H1 (cell line): ENCODE data around the gene STX8. TPM values are rescaled to one million over a fixed set of nuclear protein-coding genes. Genes with fewer than 3 reads are reported as not detected.

Source experiments
- CTCF ChIA-PET: fragments of 300-600 bp; sonication (Branson Sonifier 250); formaldehyde crosslinking; loops from one replicate; lab custom pipeline; 2021; ENCODE audit not compliant: partially characterized antibody; lab: Charles Lee
- POLR2A ChIA-PET: fragments of 300-600 bp; sonication (Branson Sonifier 250); formaldehyde crosslinking; loops from one replicate; lab custom pipeline; 2021; ENCODE audit warnings: inconsistent platforms; ENCODE audit not compliant: partially characterized antibody; lab: Charles Lee
- DNase-seq, 2 experiments: peaks; one replicate each; pipeline versions ENCODE4 v3.0.0 to v3.0.0-alpha.2; 2010 to 2022; ENCODE audit warnings: low spot score in 2 of 2, low read depth in 1 of 2, mixed read lengths in 1 of 2
- FAIRE-seq: peaks from 2 replicates; lab custom pipeline; 2011; peaks lifted over from hg19 to GRCh38; lab: Jason Lieb, UNC
- H2AFZ ChIP-seq: 2 replicates; pipeline ENCODE4 v1.8.1; 2012; ENCODE audit warnings: low read length, inconsistent platforms
- H2AK5ac ChIP-seq: 2 replicates; pipeline ENCODE4 v1.6.1; 2013; ENCODE audit warnings: low read depth, low read length
- H2BK120ac ChIP-seq: replicated peaks from 2 replicates; pipeline ENCODE3; 2013; ENCODE audit warnings: low read depth, low read length, inconsistent platforms
- H2BK12ac ChIP-seq: 2 replicates; pipeline ENCODE4 v1.6.1; 2013; ENCODE audit warnings: low read depth, low read length
- H2BK15ac ChIP-seq: 2 replicates; pipeline ENCODE4 v1.6.1; 2013; ENCODE audit warnings: low read length
- H2BK20ac ChIP-seq: 2 replicates; pipeline ENCODE4 v1.6.1; 2013; ENCODE audit warnings: low read length
- H2BK5ac ChIP-seq: 2 replicates; pipeline ENCODE4 v1.6.1; 2013; ENCODE audit warnings: low read depth, low read length
- H3K14ac ChIP-seq: 2 replicates; pipeline ENCODE4 v1.6.1; 2013; ENCODE audit warnings: inconsistent platforms; ENCODE audit not compliant: insufficient read length
- H3K18ac ChIP-seq: 2 replicates; pipeline ENCODE4 v1.6.1; 2013; ENCODE audit warnings: low read length; ENCODE audit errors: extremely low read depth
- H3K23ac ChIP-seq: 2 replicates; pipeline ENCODE4 v1.6.1; 2013; ENCODE audit warnings: inconsistent platforms; ENCODE audit not compliant: insufficient read length
- H3K23me2 ChIP-seq: 2 replicates; pipeline ENCODE4 v1.6.1; 2013; ENCODE audit warnings: low read depth, low read length
- H3K27ac ChIP-seq: 2 replicates; pipeline ENCODE4 v1.6.1; 2011; ENCODE audit warnings: low read depth, low read length, inconsistent platforms
- H3K27me3 ChIP-seq, 4 experiments: replicated peaks in 1 of 4; 1 replicate in 1 of 4; 2 replicates in 3 of 4; pipeline versions ENCODE4 v1.6.1 to v1.8.1; 2011 to 2013; ENCODE audit warnings: low read length in 3 of 4, mild to moderate bottlenecking in 3 of 4, inconsistent platforms in 2 of 4, mixed read lengths in 2 of 4, moderate library complexity in 1 of 4; ENCODE audit not compliant: control insufficient read depth in 3 of 4, insufficient read depth in 3 of 4; ENCODE audit errors: extremely low read depth in 1 of 4
- H3K36me3 ChIP-seq, 4 experiments: 2 replicates each; pipeline versions ENCODE4 v1.6.1 to v1.8.1; 2011 to 2013; ENCODE audit warnings: mild to moderate bottlenecking in 4 of 4, low read length in 3 of 4, moderate library complexity in 2 of 4, control low read depth in 1 of 4, inconsistent platforms in 1 of 4; ENCODE audit not compliant: insufficient read depth in 4 of 4, control insufficient read depth in 2 of 4
- H3K4ac ChIP-seq: replicated peaks from 2 replicates; pipeline ENCODE3; 2013; ENCODE audit warnings: low read length, low read depth, mixed read lengths, inconsistent platforms; ENCODE audit not compliant: insufficient read length
- H3K4me1 ChIP-seq, 4 experiments: replicated peaks in 1 of 4; 1 replicate in 1 of 4; 2 replicates in 3 of 4; pipeline versions ENCODE4 v1.6.1 to v1.8.1; 2011 to 2013; ENCODE audit warnings: low read length in 3 of 4, inconsistent platforms in 2 of 4, mixed read lengths in 1 of 4; ENCODE audit not compliant: insufficient read depth in 4 of 4, control insufficient read depth in 3 of 4
- H3K4me2 ChIP-seq, 2 experiments: 2 replicates each; pipeline versions ENCODE4 v1.6.1 to v1.8.1; 2011 to 2013; ENCODE audit warnings: low read depth in 2 of 2, low read length in 2 of 2, control low read depth in 1 of 2, inconsistent platforms in 1 of 2, mild to moderate bottlenecking in 1 of 2; ENCODE audit not compliant: insufficient read depth in 1 of 2
- H3K4me3 ChIP-seq, 4 experiments: fragments of 200-600, 300-600 bp in 1 of 4; sonication (generic), shearing (Covaris generic), sonication (Bioruptor Twin) in 1 of 4; 2 replicates each; pipeline versions ENCODE4 v1.5.1 to v1.8.1; 2011 to 2016; ENCODE audit warnings: low read length in 4 of 4, low read depth in 3 of 4, control low read depth in 2 of 4, inconsistent platforms in 2 of 4, mild to moderate bottlenecking in 2 of 4, mixed read lengths in 1 of 4, moderate library complexity in 1 of 4; ENCODE audit not compliant: insufficient read depth in 2 of 4; ENCODE audit errors: extremely low read depth in 1 of 4
- H3K56ac ChIP-seq: replicated peaks from 2 replicates; pipeline ENCODE3; 2013; ENCODE audit warnings: low read depth, mild to moderate bottlenecking, mixed read lengths, low read length, inconsistent platforms; ENCODE audit not compliant: insufficient read length
- H3K79me1 ChIP-seq: 2 replicates; pipeline ENCODE4 v1.6.1; 2013; ENCODE audit warnings: low read depth, low read length, control low read depth
- H3K79me2 ChIP-seq, 2 experiments: 2 replicates each; pipeline versions ENCODE4 v1.6.1 to v1.8.1; 2012 to 2013; ENCODE audit warnings: low read length in 2 of 2, mild to moderate bottlenecking in 2 of 2, inconsistent platforms in 1 of 2; ENCODE audit not compliant: insufficient read depth in 2 of 2, control insufficient read depth in 1 of 2
- H3K9ac ChIP-seq, 4 experiments: replicated peaks in 1 of 4; 1 replicate in 1 of 4; 2 replicates in 3 of 4; pipeline versions ENCODE4 v1.6.1 to v1.8.1; 2011 to 2013; ENCODE audit warnings: low read depth in 3 of 4, low read length in 3 of 4, control low read depth in 2 of 4, mild to moderate bottlenecking in 2 of 4, moderate library complexity in 2 of 4, inconsistent platforms in 1 of 4; ENCODE audit errors: extremely low read depth in 1 of 4
- H3K9me3 ChIP-seq, 2 experiments: 2 replicates each; pipeline versions ENCODE4 v1.6.1 to v1.8.1; 2012 to 2013; ENCODE audit warnings: mild to moderate bottlenecking in 2 of 2, moderate library complexity in 2 of 2, control low read depth in 1 of 2, inconsistent platforms in 1 of 2, low read depth in 1 of 2, low read length in 1 of 2, mixed read lengths in 1 of 2; ENCODE audit not compliant: insufficient read depth in 2 of 2
- H4K20me1 ChIP-seq, 2 experiments: replicated peaks in 1 of 2; 2 replicates each; pipeline versions ENCODE3 to v1.8.1; 2011 to 2013; ENCODE audit warnings: inconsistent platforms in 2 of 2, low read length in 2 of 2, mild to moderate bottlenecking in 1 of 2; ENCODE audit not compliant: insufficient read depth in 2 of 2, control insufficient read depth in 1 of 2
- H4K5ac ChIP-seq: 2 replicates; pipeline ENCODE4 v1.6.1; 2013; ENCODE audit warnings: low read length, low read depth, mixed read lengths, inconsistent platforms; ENCODE audit not compliant: insufficient read length
- H4K8ac ChIP-seq: 2 replicates; pipeline ENCODE4 v1.8.0; 2013; ENCODE audit warnings: mild to moderate bottlenecking, moderate library complexity, low read length, inconsistent platforms; ENCODE audit not compliant: insufficient read depth; ENCODE audit errors: extremely low read depth
- H4K91ac ChIP-seq: replicated peaks from 2 replicates; pipeline ENCODE3; 2013; ENCODE audit warnings: low read length, mixed read lengths, inconsistent platforms; ENCODE audit not compliant: insufficient read length
- BRCA1 ChIP-seq: IDR thresholded peaks from 2 replicates; pipeline ENCODE4 v1.6.1; 2012; ENCODE audit warnings: low read depth, low read length, improper control_type of control experiment
- CTBP2 ChIP-seq: IDR thresholded peaks from 2 replicates; pipeline ENCODE4 v1.7.0; 2011; ENCODE audit warnings: borderline replicate concordance, mild to moderate bottlenecking, moderate library complexity, mixed read lengths, low read length; ENCODE audit not compliant: insufficient read depth, insufficient read length
- POLR2A ChIP-seq, 2 experiments: IDR thresholded peaks; 1 replicate in 1 of 2; 2 replicates in 1 of 2; pipeline ENCODE4 v1.6.1; 2011; ENCODE audit warnings: low read depth in 2 of 2, low read length in 2 of 2, mild to moderate bottlenecking in 2 of 2; ENCODE audit errors: control extremely low read depth in 1 of 2
- TCF12 ChIP-seq: IDR thresholded peaks from 2 replicates; pipeline ENCODE4 v1.6.1; 2011; ENCODE audit warnings: low read depth, mild to moderate bottlenecking, low read length
- TEAD4 ChIP-seq: IDR thresholded peaks from 2 replicates; pipeline ENCODE4 v1.6.1; 2012; ENCODE audit warnings: low read depth, low read length, inconsistent platforms, mixed read lengths
- YY1 ChIP-seq: IDR thresholded peaks from 2 replicates; pipeline ENCODE4 v1.6.1; 2011; ENCODE audit warnings: low read depth, mild to moderate bottlenecking, low read length
- WGBS, 2 experiments: shearing (Covaris generic) in 1 of 2; methylation state at CpG; one replicate each; pipeline versions ENCODE4 v1.1.6 to v1.1.7; 2013 to 2015; ENCODE audit warnings: low lambda C conversion rate in 2 of 2, mixed read lengths in 2 of 2, inconsistent platforms in 1 of 2, low coverage in 1 of 2, missing lambda C conversion rate in 1 of 2; ENCODE audit not compliant: insufficient replicate concordance in 2 of 2, insufficient coverage in 1 of 2, insufficient read length in 1 of 2; ENCODE audit errors: extremely low coverage in 1 of 2, missing lambda C conversion rate in 1 of 2; 5-methylcytosine and 5-hydroxymethylcytosine counted together
- polyA plus RNA-seq, 7 experiments: library from polyadenylated mRNA; depleted of rRNA in 3 of 7; stranded (reverse) in 5 of 7; unstranded in 2 of 7; fragments of >200 nt in 5 of 7; fragments of 200-250 nt in 2 of 7; gene quantifications; 1 replicate in 5 of 7; 2 replicates in 1 of 7; 4 replicates in 1 of 7; pipeline versions ENCODE4 v1.2.1 to v1.2.3, GENCODE V29; 2011 to 2013; ENCODE audit warnings: missing spikeins in 2 of 7, mixed read lengths in 2 of 7
- total RNA-seq: library from RNA; stranded (reverse); fragmentation: NEBNext Ultra II Directional; extraction: Animal tissue kit (Norgen Biotek cat#: 25700); gene quantifications from 2 replicates; pipeline ENCODE4 v1.2.1, GENCODE V29; 2021

STX8 gene
- total and polyA plus RNA-seq, 2 of the 8 experiments (the other 6 are each of a cell fraction or from before 2014, with no cell fraction given), result 22.8 to 42.5 TPM

DNA sequence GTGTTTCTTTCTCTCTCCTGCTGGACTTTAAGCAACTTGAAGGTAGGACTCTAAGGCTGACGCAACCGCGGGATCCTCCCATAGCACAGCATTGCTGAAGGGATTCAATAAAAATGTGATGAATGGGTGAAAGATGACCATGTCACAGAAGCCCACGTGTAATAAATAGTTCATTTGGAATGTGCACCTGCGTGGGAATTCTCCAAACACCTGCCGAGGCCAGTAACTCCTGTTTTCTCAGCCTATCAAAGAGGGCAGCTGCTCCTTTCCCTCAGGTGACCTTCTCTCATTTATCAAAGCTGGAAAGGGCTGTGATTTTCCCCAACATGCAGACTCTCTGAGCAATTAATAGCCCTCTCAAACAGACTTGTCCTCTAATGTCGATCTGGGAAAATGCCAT is 235.7 kb downstream of the STX8 start:
- Histone ChIP-seq H3K23me2 (no peaks in the 10 kb centered on the region), H3K14ac (no peak overlapping the region), H4K8ac (no peak overlapping the region), H4K91ac (no peak overlapping the region), H3K4ac (no peak overlapping the region), H2BK20ac (no peak overlapping the region), H3K27ac (no peak overlapping the region), H2BK5ac (no peak overlapping the region), H3K56ac (no peak overlapping the region), H3K4me1 (peaks cover 0 to 5% (median 2%) of the 10 kb centered on the region in 4 experiments; a peak in 3 of 7 replicates), H2AK5ac (no peak overlapping the region), H3K79me2 (no peaks in the 10 kb centered on the region), H2BK12ac (no peak overlapping the region), H2BK15ac (no peak overlapping the region), H3K9ac (no peak overlapping the region), H4K5ac (no peak overlapping the region), H2AFZ (no peak overlapping the region), H4K20me1 (peaks cover 0 to 2% of the 10 kb centered on the region in 2 experiments), H2BK120ac (no peak overlapping the region), H3K4me2 (no peak overlapping the region)
- 88% methylated on average over 7 of the region's 7 CpGs; no CpG with 5 or more reads in 1 of the 2 experiments for WGBS, 2 experiments
- POLR2A ChIA-PET, result interaction anchor here (0.7 kb wide), 1 partner anchor 314 kb away, joined by 3 read pairs; no protein-coding TSS in a partner anchor
- DNase-seq (no peak), FAIRE-seq (no peak)
- TF ChIP-seq POLR2A (IDR thresholded peaks at IDR 0.05; ENCODE audit: control extremely low read depth in 1 of 2, low read depth in 2 of 2, low read length in 2 of 2) (no peak), TEAD4 (no peak), TCF12 (no peak), BRCA1 (no peak), YY1 (no peak), CTBP2 (no peak)
- TF ChIP-seq, all 59 proteins: peak for 0
- no peak overlapping the region for H3K23ac ChIP-seq
- CTCF ChIA-PET, result interaction anchor here (0.6 to 1.0 kb wide), 2 partner anchors 342 to 1279 kb away, joined by 3 read pairs; no protein-coding TSS in a partner anchor
- H3K79me1 ChIP-seq, result no peaks in the 10 kb centered on the region; the same call in 1 of the 2 replicates
- no peak overlapping the region for H3K18ac ChIP-seq
- H3K9me3 ChIP-seq, result no peaks in the 10 kb centered on the region; a peak in 1 of 4 replicates
- H3K27me3 ChIP-seq, result no peaks in the 10 kb centered on the region
- H3K4me3 ChIP-seq, result no peak overlapping the region
- no peaks in the 10 kb centered on the region for H3K36me3 ChIP-seq
